ENCODE measurements around the gene SBF2. TPM values are rescaled to one million over a fixed set of nuclear protein-coding genes. Genes with fewer than 3 reads are reported as not detected.

The SBF2 gene
- total and polyA plus RNA-seq, 9 of the 15 experiments (the other 6 are each of a cell fraction or from before 2014, with no cell fraction given): 0.80 to 9.5 (median 5.0) TPM

- BruUV-seq (replicated peaks): no TSS peak
- Histone ChIP-seq H3K9ac (ENCODE audit: insufficient read depth in 1 of 2, low read depth in 2 of 2, low read length in 2 of 2) (no peak overlapping the region), H2AFZ (ENCODE audit: low read depth, low read length) (no peak overlapping the region), H3K4me2 (ENCODE audit: insufficient read depth, low read length) (no peak overlapping the region), H3K36me3 (ENCODE audit: control insufficient read depth, insufficient read depth, low read length) (no peaks in the 10 kb centered on the region), H3K9me1 (ENCODE audit: control insufficient read depth, insufficient read depth, low read length) (no peaks in the 10 kb centered on the region), H4K20me1 (replicated peaks; ENCODE audit: control insufficient read depth, insufficient read depth, low read length) (no peaks in the 10 kb centered on the region), H3K79me2 (ENCODE audit: control insufficient read depth, insufficient read depth, low read length) (no peaks in the 10 kb centered on the region), H3K27ac (ENCODE audit: extremely low read depth, low read depth, low read length) (no peak overlapping the region), H3K4me3 (no peak overlapping the region), H3K4me1 (replicated peaks in 1 of 2; ENCODE audit: control insufficient read depth in 2 of 2, insufficient read depth in 2 of 2, low read length in 2 of 2) (peaks cover 0 to 4% of the 10 kb centered on the region in 2 experiments; a peak in 1 of 5 replicates), H3K27me3 (ENCODE audit: control insufficient read depth in 2 of 2, insufficient read depth in 2 of 2, low read length in 2 of 2) (no peaks in the 10 kb centered on the region), H3K9me3 (replicated peaks; ENCODE audit: control insufficient read depth, insufficient read depth, low read depth, low read length) (no peaks in the 10 kb centered on the region)
- TF ChIP-seq XRCC3 (IDR thresholded peaks at IDR 0.05): no peak
- no peak for TF ChIP-seq ZEB2 (IDR thresholded peaks at IDR 0.05)
- TF ChIP-seq PURB (CRISPR knock-in tag; IDR thresholded peaks at IDR 0.05; ENCODE audit: low read depth): no peak
- no peak for TF ChIP-seq RREB1 (CRISPR knock-in tag; IDR thresholded peaks at IDR 0.05)
- TF ChIP-seq ASH1L (IDR thresholded peaks at IDR 0.05; ENCODE audit: borderline replicate concordance, low read depth, partially characterized antibody): no peak
- FAIRE-seq (no peak), ATAC-seq (no peak), DNase-seq (ENCODE audit: extremely low read depth in 1 of 4, low spot score in 3 of 4) (no peak)
- POLR2A ChIA-PET: interaction anchor here (1.1 kb wide), 1 partner anchor 8 kb away, joined by 3 read pairs; no protein-coding TSS in a partner anchor
- intact Hi-C loops (cut with micrococcal nuclease) (no loop called here), in situ Hi-C loops (cut with MboI) (no loop called here)
- 43% methylated on average over 1 of the region's 1 CpG for WGBS (ENCODE audit: insufficient coverage, low coverage, missing lambda C conversion rate)
- CTCF ChIA-PET (ENCODE audit: low intra/inter-chr PET ratio): no interaction called here
Observed at GRCh38 chr11:9875399-9875798, 418.6 kb downstream of the SBF2 start.
